ENCODE measurements around the gene CDH23.

CDH23 gene

DNA sequence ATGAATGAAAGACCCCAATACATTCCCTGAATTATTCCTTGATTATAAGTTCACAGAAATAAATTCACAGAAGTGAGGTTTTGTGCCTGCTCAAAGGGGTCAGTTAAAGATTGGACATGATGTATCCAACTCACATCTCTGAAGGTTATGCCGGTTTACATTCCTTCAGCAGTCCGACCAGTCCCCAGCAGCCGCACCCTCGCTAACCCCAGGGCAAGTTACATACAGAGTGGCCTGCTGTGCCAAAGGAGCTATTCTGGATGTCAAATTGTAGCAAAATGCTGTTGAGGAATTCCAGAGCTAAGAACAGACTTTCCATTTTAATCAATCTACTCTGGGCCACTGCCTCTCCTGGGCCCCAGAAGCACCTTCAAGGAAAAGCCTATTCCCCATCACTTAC, 434.0 kb downstream of the CDH23 start:
- POLR2A ChIA-PET, result no interaction called here
- TF ChIP-seq, protein P1, sequence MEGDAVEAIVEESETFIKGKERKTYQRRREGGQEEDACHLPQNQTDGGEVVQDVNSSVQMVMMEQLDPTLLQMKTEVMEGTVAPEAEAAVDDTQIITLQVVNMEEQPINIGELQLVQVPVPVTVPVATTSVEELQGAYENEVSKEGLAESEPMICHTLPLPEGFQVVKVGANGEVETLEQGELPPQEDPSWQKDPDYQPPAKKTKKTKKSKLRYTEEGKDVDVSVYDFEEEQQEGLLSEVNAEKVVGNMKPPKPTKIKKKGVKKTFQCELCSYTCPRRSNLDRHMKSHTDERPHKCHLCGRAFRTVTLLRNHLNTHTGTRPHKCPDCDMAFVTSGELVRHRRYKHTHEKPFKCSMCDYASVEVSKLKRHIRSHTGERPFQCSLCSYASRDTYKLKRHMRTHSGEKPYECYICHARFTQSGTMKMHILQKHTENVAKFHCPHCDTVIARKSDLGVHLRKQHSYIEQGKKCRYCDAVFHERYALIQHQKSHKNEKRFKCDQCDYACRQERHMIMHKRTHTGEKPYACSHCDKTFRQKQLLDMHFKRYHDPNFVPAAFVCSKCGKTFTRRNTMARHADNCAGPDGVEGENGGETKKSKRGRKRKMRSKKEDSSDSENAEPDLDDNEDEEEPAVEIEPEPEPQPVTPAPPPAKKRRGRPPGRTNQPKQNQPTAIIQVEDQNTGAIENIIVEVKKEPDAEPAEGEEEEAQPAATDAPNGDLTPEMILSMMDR (IDR thresholded peaks at IDR 0.05; ENCODE audit: insufficient read depth, low read length, missing control alignments), result no peak
- DNase-seq (ENCODE audit: low read depth, low spot score), result no peak
- H3K4me3 ChIP-seq (ENCODE audit: low read depth, low read length), result no peak overlapping the region
- CTCF ChIA-PET, result interaction anchor here (1.3 to 2.6 kb wide), 3 partner anchors 18 to 65 kb away, joined by 6 to 16 read pairs (median 13); no protein-coding TSS in a partner anchor

DNA sequence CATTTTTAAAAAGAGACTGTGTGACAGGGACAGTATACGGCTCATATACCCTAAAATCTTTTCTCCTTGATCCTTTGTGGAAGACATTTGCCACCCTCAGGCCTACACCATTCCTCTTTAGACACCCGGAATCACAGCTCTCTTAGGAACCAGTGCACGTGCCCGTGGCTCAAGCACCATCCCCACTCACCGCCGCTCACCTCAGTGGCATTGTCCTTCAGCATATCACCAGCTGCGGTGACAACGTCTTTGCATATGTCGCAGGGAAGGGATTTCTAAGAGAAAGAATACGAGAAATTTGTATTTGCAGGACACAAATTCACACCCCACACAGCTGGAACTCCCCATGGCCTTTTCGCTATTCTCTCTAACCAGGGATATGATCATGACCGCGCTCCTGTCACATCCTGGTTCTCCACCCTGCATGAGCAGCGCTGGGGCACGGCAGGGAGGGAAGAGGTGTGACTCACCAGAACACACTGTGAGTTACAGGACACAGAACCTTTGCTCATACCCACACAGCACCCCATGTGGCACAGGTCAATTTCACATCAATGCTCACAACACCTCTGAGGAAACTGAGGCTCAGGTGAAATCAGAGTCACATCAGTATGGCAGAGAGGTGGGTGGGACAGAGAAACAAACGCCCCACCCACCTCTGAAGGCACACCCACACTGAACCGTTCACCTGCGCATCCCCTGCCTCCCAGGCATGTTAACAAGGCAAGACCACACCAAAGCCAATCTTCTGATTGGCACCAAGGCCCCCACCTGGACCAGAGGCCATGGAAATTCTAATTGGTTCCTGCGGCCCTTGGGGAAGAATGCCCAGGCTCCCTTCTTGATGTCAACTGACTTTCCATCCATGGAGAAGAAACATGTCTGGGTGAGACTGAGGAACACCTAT, 435.2 kb downstream of the CDH23 start:
- ChIA-PET POLR2A (no interaction called here), CTCF (interaction anchor here (1.3 to 3.1 kb wide), 4 partner anchors 9 to 64 kb away, joined by 4 to 16 read pairs (median 7); no protein-coding TSS in a partner anchor)
- TF ChIP-seq, protein P1 (IDR thresholded peaks at IDR 0.05; ENCODE audit: insufficient read depth, low read length, missing control alignments), result no peak
- no peak overlapping the region for H3K4me3 ChIP-seq (ENCODE audit: low read depth, low read length)
- DNase-seq (ENCODE audit: low read depth, low spot score), result no peak

DNA sequence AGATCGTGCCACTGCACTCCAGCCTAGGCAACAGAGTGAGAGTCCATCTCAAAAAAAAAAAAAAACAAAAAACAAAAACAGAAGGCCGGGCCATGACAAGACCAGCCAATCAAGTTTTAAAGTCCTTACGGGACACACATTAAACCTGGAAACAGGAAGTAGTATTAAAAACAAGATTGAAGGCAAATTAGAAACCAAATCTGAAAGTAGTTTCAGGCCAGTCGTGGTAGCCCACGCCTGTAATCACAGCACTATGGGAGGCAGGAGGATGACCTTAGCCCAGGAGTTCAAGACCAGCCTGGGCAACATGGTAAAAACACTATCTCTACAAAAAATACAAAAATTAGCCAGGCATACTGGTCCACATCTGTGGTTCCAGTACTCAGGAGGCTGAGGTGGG, 436.2 kb downstream of the CDH23 start:
- TF ChIP-seq, protein P1 (IDR thresholded peaks at IDR 0.05; ENCODE audit: insufficient read depth, low read length, missing control alignments), result no peak
- POLR2A ChIA-PET, result no interaction called here
- no peak overlapping the region for H3K4me3 ChIP-seq (ENCODE audit: low read depth, low read length)
- CTCF ChIA-PET, result interaction anchor here (1.9 to 3.1 kb wide), 2 partner anchors 59 to 64 kb away, joined by 8 to 10 read pairs; no protein-coding TSS in a partner anchor
- DNase-seq (ENCODE audit: low read depth, low spot score), result no peak

DNA sequence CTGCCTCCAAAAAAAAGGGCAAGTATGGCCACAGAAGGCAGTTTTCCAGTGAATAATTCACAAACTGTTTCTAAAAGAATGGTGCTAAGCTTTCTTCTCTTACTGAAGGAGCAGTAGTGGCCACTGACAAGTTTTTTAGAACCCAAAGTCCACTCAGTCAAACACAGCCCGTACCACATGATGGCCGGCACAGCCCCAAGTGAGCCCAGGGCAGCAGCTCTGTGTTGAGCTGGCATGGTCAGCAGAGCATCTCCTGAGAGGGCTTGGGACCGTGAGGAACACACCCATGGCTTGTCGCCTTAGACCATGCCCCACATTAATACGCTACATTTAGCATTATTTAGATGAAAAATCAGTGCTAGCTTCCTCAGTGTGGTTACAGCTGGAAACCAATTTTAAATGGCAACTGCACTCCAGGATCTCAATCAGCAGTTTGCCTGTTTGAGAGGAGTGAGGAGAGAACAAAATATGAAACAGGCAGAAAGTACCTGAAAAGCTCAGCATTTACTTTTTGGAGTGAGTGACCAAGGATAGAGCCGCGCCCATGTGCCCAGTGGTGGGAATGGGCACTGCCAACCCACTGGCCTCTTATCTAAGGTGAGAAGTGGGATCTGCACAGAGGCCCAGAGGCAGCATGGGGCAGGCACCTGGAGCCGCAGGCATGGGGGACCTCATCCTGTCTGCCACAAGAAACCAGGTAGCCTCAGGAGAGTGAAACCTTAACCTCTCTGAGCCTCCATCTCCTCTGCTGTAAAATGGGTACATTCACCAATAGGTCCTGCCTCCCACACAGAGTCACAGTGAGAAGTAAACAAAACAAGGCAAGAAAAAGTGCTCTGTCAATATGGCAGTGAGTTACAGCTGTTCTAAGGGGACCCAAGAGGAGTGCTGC, 437.0 kb downstream of the CDH23 start:
- CTCF ChIA-PET, result interaction anchor here (0.6 to 3.1 kb wide), 6 partner anchors 19 to 63 kb away, joined by 3 to 10 read pairs (median 5); no protein-coding TSS in a partner anchor
- POLR2A ChIA-PET, result no interaction called here
- no peak overlapping the region for H3K4me3 ChIP-seq (ENCODE audit: low read depth, low read length)
- no peak for DNase-seq (ENCODE audit: low read depth, low spot score)
- TF ChIP-seq, protein P1 (IDR thresholded peaks at IDR 0.05; ENCODE audit: insufficient read depth, low read length, missing control alignments), result no peak

DNA sequence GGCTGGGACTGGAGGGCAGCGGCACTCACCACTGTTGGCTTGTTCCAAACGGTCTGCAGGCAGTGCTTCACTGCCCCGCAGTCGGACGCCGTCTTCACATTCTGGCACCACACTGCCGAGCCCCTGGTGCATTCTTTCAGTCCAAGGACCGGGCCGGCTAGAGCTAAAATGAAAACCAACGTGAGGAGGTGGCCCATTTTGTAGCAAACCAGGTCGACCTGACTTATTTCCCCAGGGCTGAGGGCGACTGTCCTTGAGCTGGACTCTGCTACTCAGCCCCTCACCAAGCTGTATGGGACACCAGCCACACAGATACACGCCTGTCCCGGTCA, 437.6 kb downstream of the CDH23 start:
- TF ChIP-seq, protein P1 (IDR thresholded peaks at IDR 0.05; ENCODE audit: insufficient read depth, low read length, missing control alignments), result no peak
- POLR2A ChIA-PET, result no interaction called here
- CTCF ChIA-PET, result interaction anchor here (1.0 to 3.1 kb wide), 6 partner anchors 10 to 62 kb away, joined by 3 to 10 read pairs (median 5); no protein-coding TSS in a partner anchor
- DNase-seq (ENCODE audit: low read depth, low spot score), result no peak
- no peak overlapping the region for H3K4me3 ChIP-seq (ENCODE audit: low read depth, low read length)
